Left lung (tissue), 10 donors: ENCODE measurements around the gene SHISA7. TPM values are rescaled to one million over a fixed set of nuclear protein-coding genes. Genes with fewer than 3 reads are reported as not detected.

Source experiments
- ATAC-seq: fragments of 200-7000 bp; cut with Tn5 transposase; one replicate; pipeline ENCODE4 v1.9.1; 2020; ENCODE audit warnings: moderate library complexity
- DNase-seq, 4 donors: peaks; one replicate each; pipeline ENCODE4 v3.0.0-alpha.2; 2013 to 2020
- H3K27ac ChIP-seq, 2 donors: fragments of 200-600 bp; sonication (generic) in 1 of 2; one replicate each; pipeline versions ENCODE4 v1.5.0 to v1.8.0; 2020 to 2021
- H3K27me3 ChIP-seq, 2 donors: fragments of 200-600 bp; sonication (generic) in 1 of 2; one replicate each; pipeline versions ENCODE4 v1.5.0 to v1.8.0; 2020 to 2021
- H3K36me3 ChIP-seq, 2 donors: fragments of 200-600 bp; sonication (generic) in 1 of 2; one replicate each; pipeline versions ENCODE4 v1.5.0 to v1.8.0; 2020 to 2021
- H3K4me1 ChIP-seq, 2 donors: fragments of 200-600 bp; one replicate each; pipeline ENCODE4 v1.8.0; 2021
- H3K4me3 ChIP-seq, 2 donors: fragments of 200-600 bp; sonication (generic) in 1 of 2; one replicate each; pipeline versions ENCODE4 v1.5.0 to v1.8.0; 2020 to 2021; ENCODE audit warnings: mild to moderate bottlenecking in 1 of 2
- H3K9me3 ChIP-seq, 2 donors: fragments of 200-600 bp; sonication (generic) in 1 of 2; one replicate each; pipeline versions ENCODE4 v1.5.0 to v1.8.0; 2020 to 2021
- CTCF ChIP-seq, 2 donors: fragments of 200-600 bp; sonication (generic) in 1 of 2; IDR thresholded peaks; one replicate each; pipeline versions ENCODE4 v1.5.0 to v1.8.0; 2021; ENCODE audit warnings: antibody characterized with exemption in 2 of 2
- intact Hi-C, 2 donors: fragments of 100-400 bp; cut with DNase I; formaldehyde crosslinking; loops; one replicate each; pipeline versions ENCODE4 v1.11.2 to v1.14.2; 2022
- polyA plus RNA-seq, 6 donors: library from polyadenylated mRNA; unstranded; fragments of 120-200 nt; gene quantifications; one replicate each; pipeline ENCODE4 v1.2.1, GENCODE V29; 2013; ENCODE audit not compliant: insufficient read length in 6 of 6
- total RNA-seq, 2 donors: library from RNA; stranded (reverse); fragmentation: NEBNext Ultra II Directional; extraction: Animal tissue kit (Norgen Biotek cat#: 25700); gene quantifications; one replicate each; pipeline ENCODE4 v1.2.1, GENCODE V29; 2021
- donor health status: DM: no; HTN: yes; CAD: no.
- donor health status: DM: no; HTN: no; CAD: no.

SHISA7 gene
- total and polyA plus RNA-seq, 8 donors, result 0.11 to 0.23 (median 0.20) TPM; not detected in 2

DNA sequence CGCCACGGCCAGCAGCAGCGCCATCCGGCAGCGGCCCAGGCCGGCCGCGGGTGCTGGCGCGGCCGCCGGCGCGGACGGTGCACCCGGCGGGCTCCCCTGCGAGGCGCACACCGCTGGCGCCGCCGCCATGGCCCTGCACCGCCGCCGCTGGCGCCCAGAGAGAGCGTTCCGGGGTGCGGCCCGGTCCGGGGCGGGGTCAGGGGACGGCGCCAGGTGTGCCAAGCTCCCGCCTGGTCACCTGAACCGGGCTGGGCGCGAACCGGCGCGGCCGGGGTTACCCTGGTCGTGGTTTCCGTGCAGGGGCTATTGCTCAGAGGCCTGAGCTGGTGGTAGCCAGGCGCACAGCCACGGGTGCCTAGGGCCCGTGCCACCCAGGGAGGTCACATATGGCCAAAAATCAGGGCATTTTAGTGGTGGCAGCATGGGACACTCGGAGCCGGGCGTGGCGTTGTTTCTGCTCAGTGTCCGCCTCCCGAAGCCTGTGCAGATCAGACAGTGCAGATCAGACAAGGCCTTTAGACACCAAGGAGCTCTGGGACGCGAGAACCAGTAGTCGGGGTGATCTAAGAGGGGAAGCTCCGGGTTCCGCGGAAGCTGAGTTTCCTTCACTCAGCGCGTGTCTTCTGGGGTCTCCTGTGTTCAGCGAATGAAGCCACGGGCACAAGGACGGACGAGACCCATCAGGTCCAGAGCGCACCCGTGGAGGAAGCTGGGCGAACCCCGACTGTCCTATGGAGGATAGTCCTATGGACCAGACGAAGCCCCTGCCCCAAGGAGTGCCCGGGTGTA, 58.8 kb downstream of the SHISA7 start, which contains the start of gene TMEM238:
TMEM238 (minus strand) TSS at position 162 of the 789 bp plus-strand sequence; CDS start at position 129, 33 bp downstream.
- TF ChIP-seq CTCF (IDR thresholded peaks at IDR 0.05), result no peak
- no peaks in the 10 kb centered on the region for H3K9me3 ChIP-seq
- ATAC-seq (peak; percentile 53), DNase-seq (peak in 2 of 4 donors; percentile 73 to 92)
- H3K4me1 ChIP-seq, result peaks cover 30 to 51% of the 10 kb centered on the region in 2 donors
- intact Hi-C loops, result loop anchor here in 1 of 2 donors (10.0 kb wide), 1 partner anchor 80 kb away; no protein-coding TSS in a partner anchor
- H3K27me3 ChIP-seq, result no peaks in the 10 kb centered on the region
- peaks cover 0 to 29% of the 10 kb centered on the region in 2 donors for H3K36me3 ChIP-seq
- H3K27ac ChIP-seq, result peak within 1 kb of the TSS; percentile 96 to 97
- peak within 1 kb of the TSS; percentile 86 to 91 for H3K4me3 ChIP-seq

DNA sequence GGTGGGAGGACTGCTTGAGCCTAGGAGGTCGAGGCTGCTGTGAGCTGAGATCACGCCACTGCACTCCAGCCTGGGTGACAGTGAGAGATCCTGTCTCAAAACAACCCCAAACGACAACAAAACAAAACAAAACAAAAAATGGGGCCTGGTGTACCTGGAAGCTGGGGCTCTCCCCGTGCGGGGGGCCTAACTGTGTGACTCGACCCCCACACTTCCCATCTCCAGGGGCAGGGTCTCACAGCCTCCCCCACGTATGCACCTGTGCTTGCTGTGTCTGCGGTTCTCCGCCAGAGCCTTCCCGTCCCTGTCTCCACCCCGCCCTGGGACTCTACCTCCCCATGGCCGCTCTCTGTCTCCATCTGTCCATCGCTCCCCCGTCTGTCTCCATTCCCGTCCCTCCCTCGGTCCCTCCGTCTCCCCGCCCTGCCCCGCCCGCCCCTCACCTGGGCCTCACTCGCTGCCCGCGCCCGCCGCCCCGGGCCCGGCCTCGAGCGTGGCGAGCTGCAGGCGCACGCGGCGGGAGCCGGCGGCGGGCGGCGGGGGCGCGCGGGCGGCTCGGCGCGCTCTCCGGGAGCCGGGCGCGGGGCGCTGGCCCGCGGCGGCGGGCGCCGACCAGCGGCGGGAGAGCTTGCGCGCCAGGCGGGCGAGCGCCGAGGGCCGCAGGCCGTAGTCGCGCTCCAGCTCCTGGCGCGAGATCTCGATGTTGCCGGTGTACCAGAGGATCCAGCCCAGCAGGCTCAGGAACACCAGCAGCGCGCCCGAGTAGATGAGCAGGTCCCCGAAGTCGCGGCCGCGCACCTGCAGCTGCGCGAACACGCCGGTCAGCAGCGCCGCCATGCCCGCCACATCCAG, 59.6 kb downstream of the SHISA7 start:
- DNase-seq (peak in 3 of 4 donors; percentile 55 to 89 (median 72)), ATAC-seq (peak; percentile 4)
- peak overlapping the region; percentile 96 to 97 for H3K27ac ChIP-seq
- peak overlapping the region; percentile 86 to 91 for H3K4me3 ChIP-seq
- H3K27me3 ChIP-seq, result no peaks in the 10 kb centered on the region
- H3K4me1 ChIP-seq, result peaks cover 28 to 43% of the 10 kb centered on the region in 2 donors
- TF ChIP-seq CTCF (IDR thresholded peaks at IDR 0.05), result no peak
- intact Hi-C loops, result loop anchor here in 1 of 2 donors (10.0 kb wide), 1 partner anchor 79 kb away; no protein-coding TSS in a partner anchor
- peaks cover 0 to 21% of the 10 kb centered on the region in 2 donors for H3K36me3 ChIP-seq
- H3K9me3 ChIP-seq, result no peaks in the 10 kb centered on the region

DNA sequence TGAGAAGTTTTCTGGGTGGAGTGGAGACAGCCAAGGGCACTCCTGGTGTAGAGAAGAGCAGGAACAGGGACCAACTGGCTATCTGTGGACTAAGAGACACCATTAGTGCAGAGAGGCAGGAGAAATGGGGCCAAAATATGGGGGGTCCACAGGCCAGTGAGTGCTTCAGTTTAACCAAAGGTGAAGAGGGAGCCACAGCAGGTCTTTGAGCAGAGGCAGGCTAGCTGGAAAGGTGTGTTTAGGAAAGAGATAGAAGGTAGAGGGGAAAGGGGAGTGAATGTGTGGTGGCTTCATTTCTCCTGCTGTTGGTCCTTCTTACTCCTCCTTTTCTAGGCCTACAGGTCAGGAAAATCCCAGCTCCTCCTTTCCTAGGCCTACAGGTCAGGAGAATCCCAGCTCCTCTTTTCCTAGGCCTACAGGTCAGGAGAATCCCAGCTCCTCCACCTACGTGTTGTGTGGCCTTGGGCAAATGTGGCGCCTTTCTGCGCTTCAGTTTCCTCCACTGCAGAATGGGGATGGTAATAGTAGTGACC, 60.5 kb downstream of the SHISA7 start:
- H3K36me3 ChIP-seq, result peaks cover 0 to 12% of the 10 kb centered on the region in 2 donors
- no peaks in the 10 kb centered on the region for H3K9me3 ChIP-seq
- no peak for TF ChIP-seq CTCF (IDR thresholded peaks at IDR 0.05)
- intact Hi-C loops, result loop anchor here in 1 of 2 donors (10.0 kb wide), 1 partner anchor 78 kb away; no protein-coding TSS in a partner anchor
- peak overlapping the region in 1 of 2 donors; percentile 91 for H3K4me3 ChIP-seq
- H3K27ac ChIP-seq, result no peak overlapping the region
- H3K27me3 ChIP-seq, result peaks cover 0 to 5% of the 10 kb centered on the region in 2 donors
- peaks cover 19 to 34% of the 10 kb centered on the region in 2 donors for H3K4me1 ChIP-seq
- ATAC-seq (no peak), DNase-seq (no peak)

DNA sequence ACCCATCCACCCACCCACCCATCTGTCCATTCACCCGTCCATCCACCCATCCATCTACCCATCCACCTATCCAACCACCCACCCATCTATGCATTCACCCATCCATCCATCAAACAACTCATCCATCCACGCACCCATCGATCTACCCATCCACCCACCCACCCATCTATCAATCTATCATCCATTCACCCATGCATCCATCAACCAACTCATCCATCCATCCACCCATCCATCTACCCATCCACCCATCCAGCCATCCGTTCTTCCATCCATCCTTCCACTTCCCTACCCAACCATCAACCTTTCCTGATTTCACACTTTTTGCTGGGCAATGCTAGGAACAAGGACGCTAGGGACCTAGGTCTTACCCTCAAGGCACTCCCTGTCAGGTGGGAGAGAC, 61.1 kb downstream of the SHISA7 start:
- no peak for TF ChIP-seq CTCF (IDR thresholded peaks at IDR 0.05)
- no peaks in the 10 kb centered on the region for H3K9me3 ChIP-seq
- intact Hi-C loops, result loop anchor here in 1 of 2 donors (10.0 kb wide), 1 partner anchor 77 kb away; no protein-coding TSS in a partner anchor
- peaks cover 13 to 28% of the 10 kb centered on the region in 2 donors for H3K4me1 ChIP-seq
- no peak overlapping the region for H3K4me3 ChIP-seq
- no peak for DNase-seq
- peaks cover 0 to 11% of the 10 kb centered on the region in 2 donors for H3K27me3 ChIP-seq
- peaks cover 0 to 6% of the 10 kb centered on the region in 2 donors for H3K36me3 ChIP-seq
- H3K27ac ChIP-seq, result no peak overlapping the region
- ATAC-seq, result no peak
